Left ventricle myocardium inferior (tissue), 1 donor: ENCODE results near the gene CPN1. TPM values are rescaled to one million over a fixed set of nuclear protein-coding genes. Genes with fewer than 3 reads are reported as not detected.
A peak's percentile ranks its signal among the peaks of the same experiment; 100 is the strongest.
"Not testable (repeated sequence)": the region's sequence is repeated elsewhere in the genome, so short reads cannot be mapped to it uniquely, and the experiment has no call there.

Experiments
- DNase-seq: peaks from one replicate; pipeline ENCODE4 v3.0.0-alpha.2; 2020
- H3K27ac ChIP-seq: fragments of 200-600 bp; replicated peaks from 2 replicates; pipeline ENCODE4 v1.8.0; 2021
- H3K27me3 ChIP-seq: fragments of 200-600 bp; 2 replicates; pipeline ENCODE4 v1.8.0; 2021; ENCODE audit warnings: low read depth
- H3K36me3 ChIP-seq: fragments of 200-600 bp; 2 replicates; pipeline ENCODE4 v1.8.0; 2021
- H3K4me1 ChIP-seq: fragments of 200-600 bp; 2 replicates; pipeline ENCODE4 v1.8.0; 2021
- H3K4me3 ChIP-seq: fragments of 200-600 bp; 2 replicates; pipeline ENCODE4 v1.8.0; 2021; ENCODE audit warnings: mild to moderate bottlenecking, moderate library complexity
- H3K9me3 ChIP-seq: fragments of 200-600 bp; replicated peaks from 2 replicates; pipeline ENCODE4 v1.8.0; 2021
- CTCF ChIP-seq: fragments of 200-600 bp; IDR thresholded peaks from 2 replicates; pipeline ENCODE4 v1.8.0; 2021; ENCODE audit warnings: antibody characterized with exemption, mild to moderate bottlenecking, borderline replicate concordance
- intact Hi-C: fragments of 100-400 bp; cut with micrococcal nuclease; formaldehyde crosslinking; loops from one replicate; pipeline ENCODE4 v1.11.0; 2022
- total RNA-seq: library from RNA; stranded (reverse); fragmentation: NEBNext Ultra II Directional; extraction: Animal tissue kit (Norgen Biotek cat#: 25700); gene quantifications from one replicate; pipeline ENCODE4 v1.2.1, GENCODE V29; 2021
- donor health status: DM: no; HTN: yes; CAD: no; lungs with severe emphysema.

The CPN1 gene
- total RNA-seq, 1 donor from 2014 or later: not detected

- no peak overlapping the region for H3K4me3 ChIP-seq
- intact Hi-C loops: loop anchor here (10.0 kb wide), 1 partner anchor 159 kb away; no protein-coding TSS in a partner anchor
- DNase-seq: no peak
- no peaks in the 10 kb centered on the region for H3K36me3 ChIP-seq
- H3K9me3 ChIP-seq: no peaks in the 10 kb centered on the region
- TF ChIP-seq CTCF: no peak
- no peak overlapping the region for H3K27ac ChIP-seq
- peaks cover 9% of the 10 kb centered on the region for H3K4me1 ChIP-seq
- no peaks in the 10 kb centered on the region for H3K27me3 ChIP-seq
Measured at GRCh38 chr10:100014071-100014762, 67.5 kb downstream of the CPN1 start.

- TF ChIP-seq CTCF: no peak
- Histone ChIP-seq H3K4me3 (no peak overlapping the region), H3K36me3 (no peaks in the 10 kb centered on the region), H3K4me1 (peaks cover 15% of the 10 kb centered on the region), H3K27me3 (no peaks in the 10 kb centered on the region), H3K27ac (no peak overlapping the region), H3K9me3 (no peaks in the 10 kb centered on the region)
- DNase-seq: no peak
- intact Hi-C loops: loop anchor here (10.0 kb wide), 1 partner anchor 159 kb away; no protein-coding TSS in a partner anchor
Measured at GRCh38 chr10:100013621-100014020, 68.0 kb downstream of the CPN1 start.

GRCh38 chr10:100011906-100012305 lies 69.8 kb downstream of the CPN1 start:
- H3K36me3 ChIP-seq, DNase-seq, H3K27ac ChIP-seq, H3K27me3 ChIP-seq, H3K4me3 ChIP-seq, H3K9me3 ChIP-seq: not testable (repeated sequence)
- intact Hi-C loops: loop anchor here (10.0 kb wide), 1 partner anchor 157 kb away; no protein-coding TSS in a partner anchor
- peaks cover 32% of the 10 kb centered on the region for H3K4me1 ChIP-seq

GRCh38 chr10:100009793-100010676 lies 71.6 kb downstream of the CPN1 start, which contains the start of gene DNMBP:
TSS of gene DNMBP (minus strand) at chr10:100009947. CDS start at chr10:99972124, 37,823 bp downstream.
- intact Hi-C loops: loop anchor here (10.0 kb wide), 1 partner anchor 155 kb away; no protein-coding TSS in a partner anchor
- Histone ChIP-seq H3K27me3 (no peaks in the 10 kb centered on the region), H3K4me1 (peaks cover 51% of the 10 kb centered on the region), H3K27ac (peak within 1 kb of the TSS; percentile 92), H3K36me3 (no peaks in the 10 kb centered on the region), H3K4me3 (peak within 1 kb of the TSS; percentile 92), H3K9me3 (no peaks in the 10 kb centered on the region)
- peak; percentile 86 for DNase-seq
- peak; percentile 63 for TF ChIP-seq CTCF

- Histone ChIP-seq H3K36me3 (no peaks in the 10 kb centered on the region), H3K27me3 (no peaks in the 10 kb centered on the region), H3K4me1 (peaks cover 58% of the 10 kb centered on the region), H3K9me3 (no peaks in the 10 kb centered on the region), H3K27ac (peak overlapping the region; percentile 92), H3K4me3 (peak overlapping the region; percentile 92)
- intact Hi-C loops: no loop called here
- DNase-seq: no peak
- TF ChIP-seq CTCF: no peak
Measured at GRCh38 chr10:100009283-100009792, 72.3 kb downstream of the CPN1 start.
